Measurements from ENCODE around the gene ERGIC1.

Gene ERGIC1

GRCh38 chr5:172953776-172954675 lies 120.0 kb downstream of the ERGIC1 start:
- DNase-seq, result no peak

DNA sequence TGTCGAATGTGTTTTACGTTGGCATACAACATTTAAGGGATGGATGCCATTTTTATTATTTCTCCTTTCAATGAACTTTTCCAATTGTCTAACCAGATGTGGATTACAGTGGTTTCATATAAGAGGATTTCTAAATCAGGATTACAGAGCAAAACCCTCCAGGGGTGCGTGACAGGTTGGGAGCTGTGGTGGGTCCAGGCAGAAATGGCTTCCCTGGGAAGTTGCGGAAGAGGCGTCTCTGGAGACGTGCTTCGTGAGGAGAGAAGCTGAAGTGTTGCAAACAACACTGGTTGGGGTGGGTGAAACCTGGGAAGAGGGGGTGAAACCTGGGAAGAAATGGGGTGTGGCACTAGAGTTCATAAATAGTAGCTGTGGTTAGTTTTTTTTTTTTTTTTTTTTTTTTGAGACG lies 120.7 kb downstream of the ERGIC1 start:
- DNase-seq, result no peak

GRCh38 chr5:172956228-172956627 lies 122.2 kb downstream of the ERGIC1 start:
- no peak for DNase-seq

DNA sequence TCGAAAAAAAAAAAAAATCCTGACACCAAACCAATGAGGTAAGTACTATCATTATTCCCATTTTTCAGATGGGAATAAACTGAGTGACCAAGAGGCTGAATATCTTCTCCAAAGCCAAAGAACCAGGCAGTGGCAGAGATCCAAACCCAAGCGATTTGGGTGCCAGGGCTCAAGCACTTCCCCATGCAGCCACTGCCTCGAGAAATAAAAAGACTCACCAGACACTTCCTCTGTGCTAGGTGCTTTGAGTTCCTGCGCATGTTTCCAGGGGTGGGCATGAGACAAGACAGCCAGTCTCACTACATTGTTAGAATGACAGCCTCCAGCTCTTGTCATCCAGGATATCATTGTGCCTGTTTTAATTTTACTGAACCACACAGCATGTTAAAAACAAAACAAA lies 122.9 kb downstream of the ERGIC1 start:
- DNase-seq, result no peak

- DNase-seq, result no peak
These were observed 123.4 kb downstream of the ERGIC1 start for GRCh38 chr5:172957458-172957857.

DNA sequence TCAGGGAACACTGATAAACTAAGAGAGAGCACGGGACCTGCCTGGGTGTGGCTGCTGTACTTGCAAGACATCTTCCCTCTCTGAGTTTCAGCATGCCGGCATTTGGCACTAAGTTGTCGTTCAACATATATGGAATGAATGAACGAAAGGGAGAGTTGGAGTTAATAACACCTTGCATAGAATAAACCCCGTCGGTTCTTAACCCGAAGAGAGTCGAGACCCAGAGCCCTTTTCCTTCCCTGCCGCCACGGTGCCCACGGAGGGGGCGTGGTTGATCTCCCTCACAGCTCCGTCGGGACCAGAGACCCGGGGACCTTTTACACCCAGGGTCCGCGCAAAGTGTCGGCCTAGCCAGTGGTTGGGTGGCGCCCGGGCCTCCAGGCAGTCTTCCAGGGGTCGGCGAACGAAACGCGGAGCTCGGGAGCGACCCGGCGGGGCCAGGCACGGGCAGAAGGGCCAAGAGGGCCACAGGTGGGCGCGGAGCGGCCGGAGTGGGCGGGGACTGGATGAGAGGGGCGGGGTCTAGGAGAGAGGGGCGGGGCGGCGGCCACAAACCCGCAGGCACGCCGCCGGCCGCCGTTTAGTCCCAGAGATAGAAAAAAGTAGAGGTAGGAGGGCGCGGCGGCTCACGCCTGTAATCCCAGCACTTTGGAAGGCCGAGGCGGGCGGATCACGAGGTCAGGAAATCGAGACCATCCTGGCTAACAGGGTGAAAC lies 124.4 kb downstream of the ERGIC1 start:
- DNase-seq, result peak; percentile 44

GRCh38 chr5:172959824-172960799 lies 126.1 kb downstream of the ERGIC1 start:
- DNase-seq, result no peak

- DNase-seq, result no peak
These were observed 135.9 kb downstream of the ERGIC1 start for GRCh38 chr5:172969921-172970320.

- DNase-seq, result no peak
These were observed 137.4 kb downstream of the ERGIC1 start for GRCh38 chr5:172971482-172971881.

- no peak for DNase-seq
These were observed 138.5 kb downstream of the ERGIC1 start for GRCh38 chr5:172972552-172972951.

DNA sequence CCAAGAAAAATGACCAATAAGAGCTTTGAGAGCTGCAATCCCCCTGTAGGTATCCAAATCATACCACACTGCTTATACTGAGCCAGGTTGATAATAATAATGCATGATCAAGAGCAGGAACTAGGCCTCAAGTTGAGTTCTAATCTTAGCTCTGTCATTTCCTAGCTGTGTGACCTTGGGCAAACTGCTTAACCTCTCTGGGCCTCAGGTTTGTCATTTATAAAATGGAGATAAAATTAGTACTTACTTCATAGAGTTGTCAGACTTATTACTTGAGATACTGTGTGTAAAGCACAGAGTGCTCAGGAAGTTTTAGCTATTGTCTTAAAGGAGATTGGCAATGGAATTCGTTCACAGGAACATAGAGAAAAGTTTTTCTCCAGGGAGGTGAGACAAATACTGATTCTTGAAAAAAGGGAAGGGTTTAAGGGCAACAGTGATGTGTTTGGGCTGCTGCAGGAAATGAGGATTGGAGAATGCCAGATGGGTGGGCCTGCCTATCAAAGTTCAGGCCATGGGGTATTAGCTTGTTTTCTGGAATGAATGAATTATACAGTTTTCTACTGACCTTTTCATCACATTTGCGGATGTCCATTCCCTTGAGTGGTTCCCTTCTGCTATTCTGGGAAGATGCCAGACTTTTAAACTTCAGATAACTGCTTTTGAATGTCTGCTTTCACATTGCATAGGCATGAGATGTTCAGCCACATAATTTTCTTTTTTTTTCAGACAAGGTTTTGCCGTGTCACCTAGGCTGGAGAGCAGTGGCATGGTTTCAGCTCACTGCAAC lies 139.3 kb downstream of the ERGIC1 start:
- DNase-seq, result no peak

GRCh38 chr5:172973931-172974330 lies 139.9 kb downstream of the ERGIC1 start:
- no peak for DNase-seq

DNA sequence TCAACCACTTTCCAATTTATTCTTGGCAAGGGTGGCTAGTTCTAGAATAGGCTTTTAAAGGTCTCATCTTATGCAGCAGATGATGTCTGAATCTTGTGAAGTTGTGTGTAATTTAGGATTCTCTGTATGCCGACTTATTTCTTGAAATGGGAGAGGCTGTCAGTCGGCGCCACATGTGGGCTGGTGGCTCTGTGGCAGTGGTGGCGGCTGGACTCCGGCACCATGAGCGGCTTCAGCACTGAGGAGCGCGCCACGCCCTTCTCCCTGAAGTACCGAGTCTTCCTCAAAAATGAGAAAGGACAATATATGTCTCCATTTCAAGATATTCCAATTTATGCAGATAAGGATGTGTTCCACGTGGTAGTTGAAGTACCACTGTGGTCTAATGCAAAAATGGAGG lies 141.2 kb downstream of the ERGIC1 start:
- DNase-seq, result no peak

GRCh38 chr5:172979778-172980177 lies 145.7 kb downstream of the ERGIC1 start:
- DNase-seq, result no peak

- no peak for DNase-seq
These were observed 147.9 kb downstream of the ERGIC1 start for GRCh38 chr5:172981931-172982330.

GRCh38 chr5:172983542-172984243 lies 149.6 kb downstream of the ERGIC1 start, which contains the start of gene ATP6V0E1:
Gene ATP6V0E1, plus strand, starts transcription at chr5:172983771. Its CDS starts 90 bp downstream, at chr5:172983861.
- DNase-seq, result peak; percentile 84

DNA sequence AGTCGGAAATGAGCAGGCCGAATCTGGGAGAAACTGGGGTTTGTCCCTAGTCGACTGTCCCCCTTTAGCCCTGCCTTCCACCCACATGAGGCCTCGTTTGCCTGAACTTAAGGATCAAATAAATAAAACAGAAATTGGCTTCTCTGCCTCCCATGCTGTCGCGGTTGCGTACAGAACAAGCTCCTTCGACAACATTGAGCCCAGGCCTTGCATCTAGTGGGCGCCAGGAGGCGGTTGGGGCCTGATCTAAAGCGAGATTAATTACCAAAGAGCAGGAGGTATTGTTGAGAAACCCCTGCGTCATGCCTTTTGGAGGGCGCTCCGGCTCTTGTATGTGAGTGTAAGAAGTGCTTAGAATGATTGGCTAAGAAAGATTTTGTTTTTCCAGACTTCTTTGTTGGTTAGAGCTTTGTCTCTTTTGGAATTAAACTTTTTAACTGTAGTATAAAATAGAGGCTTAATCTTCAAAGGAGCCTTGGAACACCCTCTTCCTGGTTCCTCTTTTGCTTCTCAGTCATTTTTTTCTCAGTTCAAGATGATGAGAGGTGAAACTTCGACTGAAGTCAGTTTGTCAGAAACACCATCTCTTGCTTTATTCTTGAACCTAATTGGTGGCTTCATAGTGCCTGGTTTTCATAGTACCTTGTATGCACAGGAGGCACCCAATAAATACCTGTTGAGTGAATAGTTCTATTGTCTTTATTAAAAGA lies 150.3 kb downstream of the ERGIC1 start:
- DNase-seq, result peak; percentile 65

DNA sequence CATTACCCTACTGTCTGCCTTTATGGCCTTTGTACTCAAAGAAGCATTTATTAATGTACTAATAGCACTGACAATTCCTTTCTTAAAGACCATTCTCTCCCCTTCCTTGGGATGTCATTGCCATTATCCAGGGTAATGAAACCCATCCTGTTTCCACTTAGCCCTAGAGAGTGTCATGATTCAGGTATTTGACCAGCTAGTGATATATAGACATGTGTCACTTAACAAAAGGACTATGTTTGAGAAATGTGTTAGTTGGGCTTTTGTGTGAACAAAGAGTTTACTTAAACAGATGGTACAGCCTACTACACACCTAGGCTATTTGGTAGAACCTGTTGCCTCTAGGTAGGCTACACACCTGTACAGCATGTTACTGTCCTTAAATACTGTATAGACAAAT lies 151.5 kb downstream of the ERGIC1 start:
- DNase-seq, result no peak

GRCh38 chr5:172988276-172988675 lies 154.2 kb downstream of the ERGIC1 start:
- DNase-seq, result no peak

- no peak for DNase-seq
These were observed 156.7 kb downstream of the ERGIC1 start for GRCh38 chr5:172990776-172991175.

- DNase-seq, result no peak
These were observed 160.4 kb downstream of the ERGIC1 start for GRCh38 chr5:172994405-172994804.

All from activated CD4-positive, alpha-beta T cell treated with anti-CD3 and anti-CD28 coated beads for 1 hour (primary cell).